IMR-90 (cell line): ENCODE results near the gene REV3L. TPM values are rescaled to one million over a fixed set of nuclear protein-coding genes. Genes with fewer than 3 reads are reported as not detected.

ENCODE experiments used
- ATAC-seq: fragments of 200-7000 bp; cut with Tn5 transposase; 2 replicates; pipeline ENCODE4 v1.9.1; 2020; ENCODE audit warnings: low read depth, mild to moderate bottlenecking, moderate library complexity
- BruUV-seq: library from RNA; stranded (reverse); fragments of 400-500 nt; replicated peaks from 2 replicates; lab custom pipeline; 2021; lab: Mats Ljungman, UMichigan
- CTCF ChIA-PET: fragments of 300-600 bp; formaldehyde crosslinking; extraction: SDS; loops from one replicate; lab custom pipeline; 2021; ENCODE audit warnings: antibody characterized with exemption; lab: Yijun Ruan, JAX
- POLR2A ChIA-PET: fragments of 300-600 bp; sonication (Branson Sonifier 250); formaldehyde crosslinking; loops from one replicate; lab custom pipeline; 2022; ENCODE audit warnings: antibody characterized with exemption; ENCODE audit not compliant: unreplicated experiment; lab: Charles Lee
- DNase-seq: peaks from one replicate; pipeline ENCODE4 v3.0.0; 2013
- H2AFZ ChIP-seq: replicated peaks from 2 replicates; pipeline ENCODE3; 2013; ENCODE audit warnings: low read length, mild to moderate bottlenecking; ENCODE audit not compliant: poor library complexity
- H2AK5ac ChIP-seq: 2 replicates; pipeline ENCODE4 v1.6.1; 2013; ENCODE audit warnings: low read depth, low read length, inconsistent platforms
- H2AK9ac ChIP-seq: replicated peaks from 2 replicates; pipeline ENCODE3; 2013; ENCODE audit warnings: mild to moderate bottlenecking, low read depth, low read length, moderate library complexity; ENCODE audit not compliant: poor library complexity
- H2BK120ac ChIP-seq: 2 replicates; pipeline ENCODE4 v1.6.1; 2013; ENCODE audit warnings: low read depth, low read length, inconsistent platforms
- H2BK15ac ChIP-seq: 3 replicates; pipeline ENCODE4 v1.6.1; 2013; ENCODE audit warnings: low read depth, low read length, inconsistent platforms
- H2BK20ac ChIP-seq: 2 replicates; pipeline ENCODE4 v1.6.1; 2013; ENCODE audit warnings: low read depth, mild to moderate bottlenecking, inconsistent platforms, low read length, moderate library complexity
- H2BK5ac ChIP-seq: 2 replicates; pipeline ENCODE4 v1.6.1; 2013; ENCODE audit warnings: mild to moderate bottlenecking, low read depth, low read length, inconsistent platforms; ENCODE audit not compliant: poor library complexity, severe bottlenecking
- H3K14ac ChIP-seq: replicated peaks from 2 replicates; pipeline ENCODE4 v1.6.1; 2013; ENCODE audit warnings: low read depth, low read length, inconsistent platforms
- H3K18ac ChIP-seq: 2 replicates; pipeline ENCODE4 v1.6.1; 2013; ENCODE audit warnings: low read depth, low read length, control low read depth
- H3K23ac ChIP-seq: 2 replicates; pipeline ENCODE4 v1.6.1; 2013; ENCODE audit warnings: low read depth, low read length, inconsistent platforms
- H3K27ac ChIP-seq: 2 replicates; pipeline ENCODE4 v1.5.1; 2013; ENCODE audit warnings: mild to moderate bottlenecking, control low read depth, low read length; ENCODE audit not compliant: insufficient read depth
- H3K27me3 ChIP-seq: 2 replicates; pipeline ENCODE4 v1.6.1; 2013; ENCODE audit warnings: low read length; ENCODE audit not compliant: control insufficient read depth, insufficient read depth
- H3K36me3 ChIP-seq: 2 replicates; pipeline ENCODE4 v1.6.1; 2013; ENCODE audit warnings: low read length, mixed read lengths; ENCODE audit not compliant: control insufficient read depth, insufficient read depth
- H3K4ac ChIP-seq: 2 replicates; pipeline ENCODE4 v1.6.1; 2013; ENCODE audit warnings: low read depth, low read length, inconsistent platforms
- H3K4me1 ChIP-seq: 2 replicates; pipeline ENCODE4 v1.6.1; 2013; ENCODE audit warnings: low read length, mixed read lengths; ENCODE audit not compliant: control insufficient read depth, insufficient read depth
- H3K4me2 ChIP-seq: 2 replicates; pipeline ENCODE4 v1.6.1; 2013; ENCODE audit warnings: low read depth, mild to moderate bottlenecking, control low read depth, low read length, moderate library complexity
- H3K4me3 ChIP-seq: 2 replicates; pipeline ENCODE4 v1.5.1; 2013; ENCODE audit warnings: low read depth, mild to moderate bottlenecking, control low read depth, low read length, moderate library complexity; ENCODE audit not compliant: insufficient read depth
- H3K56ac ChIP-seq: 2 replicates; pipeline ENCODE4 v1.6.1; 2013; ENCODE audit warnings: low read length, inconsistent platforms; ENCODE audit not compliant: insufficient read depth; ENCODE audit errors: extremely low read depth
- H3K79me1 ChIP-seq, 2 experiments: 2 replicates each; pipeline ENCODE4 v1.6.1; 2013; ENCODE audit warnings: low read length in 2 of 2, inconsistent platforms in 1 of 2, low read depth in 1 of 2
- H3K9ac ChIP-seq: 2 replicates; pipeline ENCODE4 v1.6.1; 2013; ENCODE audit warnings: low read depth, low read length, control low read depth
- H3K9me1 ChIP-seq: 2 replicates; pipeline ENCODE4 v1.6.1; 2013; ENCODE audit warnings: low read length, inconsistent platforms; ENCODE audit not compliant: insufficient read depth
- H3K9me3 ChIP-seq: 2 replicates; pipeline ENCODE4 v1.6.1; 2013; ENCODE audit warnings: low read length; ENCODE audit not compliant: control insufficient read depth, insufficient read depth
- H4K20me1 ChIP-seq: 2 replicates; pipeline ENCODE4 v1.6.1; 2013; ENCODE audit warnings: low read length, inconsistent platforms; ENCODE audit not compliant: insufficient read depth
- H4K5ac ChIP-seq: 2 replicates; pipeline ENCODE4 v1.6.1; 2013; ENCODE audit warnings: mild to moderate bottlenecking, low read depth, low read length, control low read depth
- H4K8ac ChIP-seq, 2 experiments: 2 replicates each; pipeline ENCODE4 v1.6.1; 2013; ENCODE audit warnings: low read depth in 2 of 2, low read length in 2 of 2, control low read depth in 1 of 2, inconsistent platforms in 1 of 2
- H4K91ac ChIP-seq: 2 replicates; pipeline ENCODE4 v1.6.1; 2013; ENCODE audit warnings: low read depth, low read length, inconsistent platforms; ENCODE audit not compliant: insufficient read depth
- CHD1 ChIP-seq: IDR thresholded peaks from 2 replicates; pipeline ENCODE4 v1.6.1; 2012; ENCODE audit warnings: low read depth, low read length, improper control_type of control experiment
- FOS ChIP-seq: fragments of 150-350 bp; IDR thresholded peaks from 2 replicates; pipeline ENCODE4 v1.6.1; 2016; ENCODE audit warnings: low read depth, low read length
- MXI1 ChIP-seq: IDR thresholded peaks from 2 replicates; pipeline ENCODE4 v1.6.1; 2012; ENCODE audit warnings: low read depth, mild to moderate bottlenecking, low read length, moderate library complexity, borderline replicate concordance
- NFE2L2 ChIP-seq: fragments of 150-350 bp; IDR thresholded peaks from 2 replicates; pipeline ENCODE4 v1.6.1; 2016; ENCODE audit warnings: low read depth, mild to moderate bottlenecking, low read length
- POLR2A ChIP-seq: IDR thresholded peaks from 2 replicates; pipeline ENCODE4 v1.6.1; 2012; ENCODE audit warnings: mild to moderate bottlenecking, low read depth, low read length
- SMC3 ChIP-seq: fragments of 150-350 bp; IDR thresholded peaks from 2 replicates; pipeline ENCODE4 v1.6.1; 2016; ENCODE audit warnings: low read depth, mild to moderate bottlenecking, antibody characterized with exemption, low read length, moderate library complexity
- WGBS, 2 experiments: methylation state at CpG; one replicate each; pipeline versions ENCODE4 v1.1.5 to v1.1.7; 2013; ENCODE audit warnings: missing lambda C conversion rate in 2 of 2; ENCODE audit not compliant: insufficient read length in 1 of 2; ENCODE audit errors: extremely low coverage in 2 of 2; 5-methylcytosine and 5-hydroxymethylcytosine counted together
- dilution Hi-C: fragments of 300-500 bp; cut with HindIII; formaldehyde crosslinking; loops from one replicate; pipeline ENCODE4 v1.14.3; 2018; ENCODE audit warnings: low sequenced_read_pairs; ENCODE audit not compliant: unreplicated experiment
- in situ Hi-C: fragments of 300-500 bp; cut with MboI; formaldehyde crosslinking; loops from 3 replicates; pipeline ENCODE4 v1.14.3; 2019; ENCODE audit warnings: low sequenced_read_pairs, inconsistent platforms, mixed read lengths
- intact Hi-C: fragments of 100-400 bp; cut with micrococcal nuclease; formaldehyde crosslinking; loops from 2 replicates; pipeline ENCODE4 v1.10.0; 2022
- polyA plus RNA-seq, 3 experiments: library from polyadenylated mRNA; depleted of rRNA; stranded (reverse); fragments of >200 nt; gene quantifications; 2 replicates each; pipeline ENCODE4 v1.2.3, GENCODE V29; 2012; ENCODE audit warnings: low replicate concordance in 1 of 3
- total RNA-seq: library from RNA; depleted of rRNA; stranded (reverse); fragments of >200 nt; gene quantifications from 2 replicates; pipeline ENCODE4 v1.2.3, GENCODE V29; 2012; rRNA removed

Gene REV3L
- total and polyA plus RNA-seq, 2 of the 4 experiments (the other 2 are of a cell fraction): 7.4 to 15.4 TPM

GRCh38 chr6:111250791-111251354 lies 232.1 kb downstream of the REV3L start:
- H4K91ac ChIP-seq: no peak overlapping the region
- H3K4me3 ChIP-seq: no peak overlapping the region
- no peaks in the 10 kb centered on the region for H3K79me1 ChIP-seq
- H4K8ac ChIP-seq: no peak overlapping the region
- intact Hi-C loops (no loop called here), in situ Hi-C loops (no loop called here), dilution Hi-C loops (no loop called here)
- BruUV-seq: no TSS peak
- peak overlapping the region; percentile 47 for H2AFZ ChIP-seq
- H2BK120ac ChIP-seq: no peak overlapping the region
- no peak overlapping the region for H2AK9ac ChIP-seq
- H4K20me1 ChIP-seq: no peaks in the 10 kb centered on the region
- no peak overlapping the region for H3K9ac ChIP-seq
- H3K18ac ChIP-seq: peak overlapping the region; percentile 36; the same call in 1 of the 2 replicates
- H3K4me1 ChIP-seq: peaks cover 2% of the 10 kb centered on the region; the same call in 1 of the 2 replicates
- H4K5ac ChIP-seq: no peak overlapping the region
- H3K4me2 ChIP-seq: no peak overlapping the region
- H3K27ac ChIP-seq: no peak overlapping the region
- no peak overlapping the region for H2BK15ac ChIP-seq
- no peaks in the 10 kb centered on the region for H3K9me3 ChIP-seq
- no peak overlapping the region for H2BK5ac ChIP-seq
- TF ChIP-seq NFE2L2 (no peak), CHD1 (no peak), MXI1 (no peak), FOS (no peak), SMC3 (no peak), POLR2A (no peak)
- no peaks in the 10 kb centered on the region for H3K27me3 ChIP-seq
- no peak overlapping the region for H3K23ac ChIP-seq
- POLR2A ChIA-PET: no interaction called here
- no peaks in the 10 kb centered on the region for H3K9me1 ChIP-seq
- ATAC-seq (no peak), DNase-seq (no peak)
- WGBS, 2 experiments: no CpG with 5 or more reads among the region's 4 CpGs
- H3K4ac ChIP-seq: no peak overlapping the region
- no peak overlapping the region for H3K56ac ChIP-seq
- no peak overlapping the region for H3K14ac ChIP-seq
- no peak overlapping the region for H2AK5ac ChIP-seq
- CTCF ChIA-PET: no interaction called here
- H2BK20ac ChIP-seq: no peak overlapping the region
- no peaks in the 10 kb centered on the region for H3K36me3 ChIP-seq

Other genes with a start within 250 kb of the REV3L start
- gene TRAF3IP2, start 122.7 kb upstream of the REV3L start, total RNA-seq: 11.7 and 15.2 TPM in 2 replicates
- gene TRAF3IP2, start 122.7 kb upstream of the REV3L start, polyA plus RNA-seq (2012; rRNA removed): 12.8 and 14.9 TPM in 2 replicates